DMS53 (cell line): Measurements from ENCODE around the gene MCFD2.

Source experiments
- DNase-seq: peaks from one replicate; lab custom pipeline; 2025; lab: John Stamatoyannopoulos, UW

The MCFD2 gene

GRCh38 chr2:46915281-46915810, at the start of gene MCFD2:
Gene MCFD2 (minus strand): TSS chr2:46915806. CDS start chr2:46909171, 6,635 bp downstream.
- DNase-seq = peak; percentile 70

DNA sequence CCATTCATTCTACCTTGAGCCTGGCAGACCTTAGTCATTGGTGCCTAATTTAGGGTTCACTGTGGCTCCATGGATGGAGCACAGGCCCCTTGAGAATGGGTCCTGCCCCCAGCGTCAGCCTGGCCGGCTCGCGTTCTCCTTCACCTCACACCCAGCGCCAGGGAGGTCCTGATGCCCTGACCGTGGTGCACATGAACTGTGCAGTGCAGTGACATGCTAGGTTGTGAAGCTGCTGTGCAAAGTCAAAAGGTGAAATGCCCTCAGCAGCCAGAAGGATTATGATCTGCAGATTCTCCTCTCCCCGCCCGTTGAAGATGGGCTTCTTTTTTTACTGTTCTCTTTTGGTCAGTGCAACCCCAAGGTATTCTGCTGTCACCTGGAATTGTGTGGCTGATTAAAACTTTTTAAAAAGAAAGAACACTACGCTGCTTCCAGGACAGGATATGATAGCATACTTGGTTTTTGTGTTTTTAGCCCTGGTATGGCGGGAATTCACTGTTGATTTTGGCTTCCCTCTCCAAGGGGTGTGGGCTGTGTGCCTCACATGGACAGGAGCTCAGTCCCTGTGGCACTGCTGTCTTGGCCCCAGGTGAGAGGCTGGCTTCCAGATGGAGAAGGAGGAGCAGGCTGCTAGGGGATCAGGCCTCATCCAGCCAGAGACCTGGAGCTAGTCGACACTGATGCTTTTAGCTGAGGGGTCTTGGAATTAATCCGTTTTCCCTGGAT, 49.4 kb upstream of the MCFD2 start:
- no peak for DNase-seq

GRCh38 chr2:46963941-46964673, 48.5 kb upstream of the MCFD2 start:
- DNase-seq = no peak

GRCh38 chr2:46963210-46963609, 47.6 kb upstream of the MCFD2 start:
- no peak for DNase-seq

DNA sequence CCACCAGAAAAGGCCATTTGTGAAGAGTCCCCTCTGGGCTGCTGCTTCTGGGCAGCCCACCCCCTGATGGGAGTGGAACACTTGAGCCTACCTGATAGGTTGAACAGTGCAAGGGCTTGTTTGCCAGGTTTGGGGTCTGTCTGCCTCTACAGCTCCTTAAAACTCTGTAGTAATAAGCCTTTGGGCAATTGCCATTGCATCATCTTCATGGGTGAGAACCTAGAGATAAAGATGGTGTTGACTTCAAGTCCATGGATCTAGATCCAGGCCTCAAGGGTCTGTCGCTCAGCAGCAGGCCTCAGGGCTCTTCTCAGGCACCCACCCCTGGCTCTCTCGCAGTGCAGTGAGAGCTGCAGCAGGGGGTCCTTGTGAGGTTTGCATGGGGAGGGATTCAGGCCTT, 47.1 kb upstream of the MCFD2 start:
- no peak for DNase-seq

GRCh38 chr2:46960618-46961017, 45.0 kb upstream of the MCFD2 start:
- no peak for DNase-seq

GRCh38 chr2:46958431-46959017, 42.9 kb upstream of the MCFD2 start:
- no peak for DNase-seq

DNA sequence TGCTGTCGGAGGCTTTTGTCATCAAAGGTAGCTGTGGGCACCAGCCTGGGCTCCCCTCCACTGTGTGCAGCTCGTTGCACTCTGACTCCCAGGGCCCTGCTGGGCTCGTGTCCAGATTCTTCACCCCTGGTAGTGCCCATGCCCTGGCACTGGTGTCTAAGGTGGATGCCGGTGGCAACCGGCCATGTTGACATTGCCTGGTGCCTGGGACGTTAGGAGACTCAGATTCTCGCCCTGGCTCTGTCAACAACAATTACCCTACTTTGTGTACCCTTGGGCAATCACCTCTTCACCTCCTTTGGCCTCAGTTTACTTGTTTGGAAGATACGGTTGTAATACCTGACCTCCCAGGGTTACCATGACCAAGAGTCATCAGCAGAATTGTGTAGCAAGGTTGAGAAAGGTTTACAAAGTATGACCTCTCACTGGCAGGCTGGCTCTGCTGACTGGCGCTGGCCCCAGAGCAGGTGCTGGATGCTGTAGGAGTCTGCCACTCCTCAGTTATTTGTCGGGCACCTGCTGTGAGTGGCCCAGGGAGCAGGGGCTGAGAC, 41.5 kb upstream of the MCFD2 start:
- DNase-seq = no peak

DNA sequence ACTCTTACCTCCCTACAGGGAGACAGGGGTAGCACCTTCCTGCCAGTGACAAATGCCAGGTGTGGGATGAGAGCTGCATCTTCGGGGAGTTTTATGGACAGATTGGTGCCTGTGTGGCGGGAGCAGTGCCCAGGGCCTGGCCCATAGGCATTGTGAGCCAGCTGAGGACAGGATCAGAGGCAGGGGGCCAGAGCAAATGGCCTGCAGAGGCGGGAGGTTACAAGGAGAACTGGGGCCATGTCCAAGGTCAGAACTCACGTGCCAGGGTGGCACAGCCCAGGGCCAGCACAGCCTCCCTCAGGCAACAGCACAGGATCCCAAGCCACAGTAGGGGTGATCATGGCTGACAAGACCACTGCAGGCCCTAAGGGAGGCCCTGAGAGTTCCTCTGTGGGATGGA, 40.2 kb upstream of the MCFD2 start:
- no peak for DNase-seq

- peak; percentile 40 for DNase-seq
Observed at GRCh38 chr2:46954951-46955571, 39.5 kb upstream of the MCFD2 start.

DNA sequence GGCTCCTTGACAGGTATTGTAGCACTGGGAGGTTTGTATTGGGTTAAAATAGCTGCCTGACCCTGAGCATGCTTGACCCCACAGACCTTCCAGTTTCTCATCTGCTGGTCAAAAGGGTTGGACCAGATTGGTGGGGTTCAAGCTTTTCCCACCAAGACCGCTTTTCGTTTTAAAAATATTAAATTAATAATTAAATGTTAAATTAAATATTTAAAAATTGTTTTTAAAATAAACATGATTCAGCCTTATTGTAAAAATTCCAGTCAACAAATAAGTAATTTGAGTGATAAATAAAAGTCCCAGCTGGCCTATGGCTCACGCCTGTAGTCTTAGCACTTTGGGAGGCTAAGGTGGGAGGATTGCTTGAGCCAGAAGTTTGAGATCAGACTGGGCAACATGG, 36.6 kb upstream of the MCFD2 start:
- DNase-seq = no peak

- DNase-seq = no peak
Observed at GRCh38 chr2:46951290-46952064, 35.9 kb upstream of the MCFD2 start.

- DNase-seq = no peak
Observed at GRCh38 chr2:46950314-46950713, 34.7 kb upstream of the MCFD2 start.

DNA sequence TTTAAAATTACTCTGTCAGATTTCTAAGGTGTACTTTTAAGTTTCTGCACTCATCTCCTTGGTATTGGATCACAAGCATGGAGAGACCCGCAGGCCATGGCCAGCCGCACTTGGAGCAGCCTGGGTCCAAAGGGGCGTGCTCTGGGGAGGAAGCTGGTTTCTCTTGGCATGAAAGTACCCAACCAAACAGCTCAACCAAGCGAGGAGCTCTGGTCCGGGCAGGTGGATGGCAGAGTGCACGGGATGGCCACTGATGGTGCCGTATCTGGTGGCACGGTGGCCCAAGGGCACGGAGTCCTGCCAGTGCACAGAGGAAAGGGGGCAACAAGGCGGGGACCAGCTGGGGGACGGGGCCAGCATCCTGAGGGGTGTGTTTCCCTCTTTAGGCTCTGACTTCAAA, 32.2 kb upstream of the MCFD2 start:
- no peak for DNase-seq

DNA sequence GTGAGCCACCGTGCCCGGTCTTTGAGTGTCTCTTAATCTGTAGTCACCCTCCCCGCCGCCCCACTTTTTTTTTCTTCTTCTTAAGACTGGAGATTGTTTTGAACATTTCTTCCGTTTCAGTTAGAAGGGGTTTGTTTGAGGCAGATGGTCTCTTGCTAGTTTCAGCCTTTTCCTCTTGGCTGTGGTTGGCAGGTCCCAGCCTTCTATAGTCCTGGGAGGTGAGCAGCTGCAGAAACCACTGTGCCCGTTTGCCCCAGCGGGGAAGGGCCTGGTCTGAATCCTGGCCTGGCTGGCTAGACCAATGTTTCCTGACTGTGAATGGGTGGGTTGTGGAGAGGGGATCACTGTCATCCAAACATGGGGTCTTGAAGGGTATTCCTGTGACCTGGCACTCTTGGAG, 30.1 kb upstream of the MCFD2 start:
- no peak for DNase-seq

- DNase-seq = no peak
Observed at GRCh38 chr2:46943881-46944798, 28.5 kb upstream of the MCFD2 start.

GRCh38 chr2:46942891-46943626, 27.5 kb upstream of the MCFD2 start:
- no peak for DNase-seq

DNA sequence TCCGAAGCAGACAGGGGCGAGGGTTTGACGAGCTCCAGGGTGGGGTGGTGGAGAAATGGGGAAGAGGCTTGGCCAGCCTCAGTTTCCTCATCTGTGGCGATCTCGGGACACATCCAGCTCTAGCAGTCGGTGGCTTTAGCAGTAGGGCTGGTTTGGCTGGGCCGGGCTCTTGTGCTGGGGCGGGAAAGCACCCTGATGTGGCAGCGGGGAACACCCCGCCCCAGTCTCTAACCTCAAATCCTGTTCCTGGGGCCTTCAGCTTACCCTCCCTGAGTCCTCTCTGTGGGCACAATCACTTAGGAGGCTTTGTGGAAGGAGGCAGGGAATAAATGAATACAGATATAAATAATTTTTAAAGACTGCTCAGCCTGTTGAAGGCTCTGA, 26.5 kb upstream of the MCFD2 start:
- peak; percentile 57 for DNase-seq

DNA sequence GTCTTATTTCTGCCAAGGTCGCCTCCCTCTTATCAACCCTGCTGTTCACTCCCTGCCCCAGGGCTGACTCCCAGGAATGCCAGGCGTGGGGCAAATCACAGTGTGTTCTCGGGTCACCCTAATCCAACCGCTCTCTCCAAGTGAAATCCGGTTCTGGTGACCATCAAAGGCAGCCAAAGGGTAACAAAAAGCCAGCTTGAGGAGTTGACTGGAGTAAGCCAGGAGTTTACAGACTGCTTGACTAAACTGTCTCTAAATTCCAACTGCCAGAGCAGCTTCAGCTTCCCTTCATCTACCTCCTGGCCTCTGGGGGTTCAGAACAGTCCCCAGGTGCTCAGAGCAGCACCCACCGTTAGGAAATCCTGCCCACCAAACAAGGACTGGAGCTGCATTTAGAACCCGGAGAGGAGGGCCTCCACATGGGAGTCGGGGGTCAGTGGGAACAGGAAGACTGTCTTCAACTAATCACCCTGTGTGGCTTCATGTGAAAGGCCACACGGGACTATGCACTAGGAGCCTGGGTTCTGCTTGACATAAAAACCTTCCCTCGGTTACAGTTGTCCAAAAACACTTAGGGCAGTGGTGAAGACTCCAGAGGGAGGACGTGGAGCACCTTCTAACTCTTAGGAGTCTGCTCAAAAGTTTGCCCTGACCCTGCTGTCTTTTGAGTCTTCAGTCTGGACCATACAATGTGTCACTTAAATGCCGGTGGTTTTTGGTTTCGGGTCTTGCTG, 24.2 kb upstream of the MCFD2 start:
- no peak for DNase-seq
